OCI-LY7 (cell line): ENCODE results near the gene NFATC2IP. TPM values are rescaled to one million over a fixed set of nuclear protein-coding genes. Genes with fewer than 3 reads are reported as not detected.
A peak's percentile ranks its signal among the peaks of the same experiment; 100 is the strongest.
"Not testable (repeated sequence)": the region's sequence is repeated elsewhere in the genome, so short reads cannot be mapped to it uniquely, and the experiment has no call there.

ENCODE experiments used
- BruUV-seq: library from RNA; stranded (reverse); fragments of 400-500 nt; replicated peaks from 2 replicates; lab custom pipeline; 2021; lab: Mats Ljungman, UMichigan
- CTCF ChIA-PET: fragments of 300-600 bp; sonication (Branson Sonifier 250); formaldehyde crosslinking; loops from one replicate; lab custom pipeline; 2022; ENCODE audit warnings: antibody characterized with exemption; ENCODE audit not compliant: unreplicated experiment; lab: Charles Lee
- POLR2A ChIA-PET: fragments of 300-600 bp; sonication (Branson Sonifier 250); formaldehyde crosslinking; loops from one replicate; lab custom pipeline; 2022; ENCODE audit warnings: antibody characterized with exemption; lab: Charles Lee
- DNase-seq: peaks from one replicate; pipeline ENCODE4 v3.0.0-alpha.2; 2015; ENCODE audit warnings: low spot score
- H2AFZ ChIP-seq: fragments of 200-600 bp; sonication (generic), shearing (Covaris generic); 2 replicates; pipeline ENCODE4 v1.6.1; 2014; ENCODE audit warnings: mild to moderate bottlenecking, antibody characterized with exemption, low read length, moderate library complexity
- H3K27ac ChIP-seq: fragments of 200-600 bp; sonication (generic); 2 replicates; pipeline ENCODE4 v1.5.1; 2014; ENCODE audit warnings: mixed run types, low read depth, mild to moderate bottlenecking, moderate library complexity, low read length, inconsistent platforms; ENCODE audit not compliant: poor library complexity, severe bottlenecking
- H3K36me3 ChIP-seq: fragments of 200-600 bp; sonication (generic); 2 replicates; pipeline ENCODE4 v1.6.1; 2014; ENCODE audit warnings: mild to moderate bottlenecking, antibody characterized with exemption, low read length, moderate library complexity, mixed read lengths; ENCODE audit not compliant: insufficient read depth
- H3K4me1 ChIP-seq: fragments of 200-600 bp; sonication (generic); 2 replicates; pipeline ENCODE4 v1.5.1; 2014; ENCODE audit warnings: mild to moderate bottlenecking, low read length; ENCODE audit not compliant: insufficient read depth, poor library complexity, severe bottlenecking
- H3K4me2 ChIP-seq: fragments of 200-600 bp; sonication (generic); 2 replicates; pipeline ENCODE4 v1.6.1; 2014; ENCODE audit warnings: mild to moderate bottlenecking, low read length
- H3K4me3 ChIP-seq: fragments of 200-600 bp; sonication (generic); 2 replicates; pipeline ENCODE4 v1.5.1; 2014; ENCODE audit warnings: mild to moderate bottlenecking, low read depth, low read length; ENCODE audit not compliant: poor library complexity, severe bottlenecking
- H3K79me2 ChIP-seq: fragments of 200-600 bp; sonication (generic); 2 replicates; pipeline ENCODE4 v1.6.1; 2016; ENCODE audit warnings: low read depth, mild to moderate bottlenecking, low read length, moderate library complexity, mixed read lengths; ENCODE audit not compliant: insufficient read depth
- H3K9me2 ChIP-seq: fragments of 200-600 bp; sonication (generic); 2 replicates; pipeline ENCODE4 v1.6.1; 2016; ENCODE audit warnings: mild to moderate bottlenecking, low read length, mixed read lengths; ENCODE audit not compliant: insufficient read depth
- H3K9me3 ChIP-seq: fragments of 200-600 bp; sonication (generic); 2 replicates; pipeline ENCODE4 v1.6.1; 2014; ENCODE audit warnings: mild to moderate bottlenecking, mixed run types, low read length, mixed read lengths
- H4K20me1 ChIP-seq: fragments of 200-600 bp; sonication (generic); 2 replicates; pipeline ENCODE4 v1.6.1; 2014; ENCODE audit warnings: mild to moderate bottlenecking, antibody characterized with exemption, low read length, moderate library complexity, mixed read lengths; ENCODE audit not compliant: insufficient read depth
- CTCF ChIP-seq: fragments of 200-600 bp; sonication (generic); conservative IDR thresholded peaks from 2 replicates; pipeline ENCODE4 v1.5.1; 2014; ENCODE audit warnings: mild to moderate bottlenecking, antibody characterized with exemption, low read length, moderate library complexity, mixed read lengths
- EZH2phosphoT487 ChIP-seq: fragments of 200-600 bp; sonication (generic); IDR thresholded peaks from 2 replicates; pipeline ENCODE4 v1.6.1; 2018; ENCODE audit warnings: low read depth, borderline replicate concordance, mild to moderate bottlenecking, mixed run types, antibody characterized with exemption, low read length, moderate library complexity, mixed read lengths
- intact Hi-C: fragments of 100-400 bp; cut with micrococcal nuclease; formaldehyde crosslinking; loops from one replicate; pipeline ENCODE4 v1.10.0; 2022; ENCODE audit not compliant: unreplicated experiment
- total RNA-seq, 2 experiments: library from RNA; depleted of rRNA in 1 of 2; stranded (reverse); fragments of >200 nt in 1 of 2; shearing (Covaris generic) in 1 of 2; gene quantifications; 2 replicates each; pipeline ENCODE4 v1.2.3, GENCODE V29; 2014 to 2022

The NFATC2IP gene
- total RNA-seq, 2 experiments from 2014 or later, result 73.0 to 114 TPM

DNA sequence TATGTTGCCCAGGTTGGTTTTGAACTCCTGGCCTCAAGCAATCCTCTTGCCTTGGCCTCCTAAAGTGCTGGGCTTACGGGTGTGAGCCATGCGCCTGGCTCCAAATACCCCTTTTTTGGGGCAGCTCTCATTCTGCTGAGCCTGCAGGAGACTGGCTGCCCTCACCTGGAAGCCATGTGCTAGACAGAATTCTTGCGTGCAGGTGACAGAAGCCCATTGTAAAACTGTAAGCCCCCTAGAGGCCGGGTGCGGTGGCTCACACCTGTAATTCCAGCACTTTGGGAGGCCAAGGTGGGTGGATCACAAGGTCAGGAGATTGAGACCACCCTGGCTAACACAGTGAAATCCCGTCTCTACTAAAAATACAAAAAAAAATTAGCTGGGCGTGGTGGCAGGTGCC, 29.6 kb downstream of the NFATC2IP start:
- POLR2A ChIA-PET, result interaction anchor here (0.6 to 0.7 kb wide), 2 partner anchors 9 to 33 kb away, joined by 3 read pairs; no protein-coding TSS in a partner anchor
- peaks cover 31% of the 10 kb centered on the region for H3K36me3 ChIP-seq

DNA sequence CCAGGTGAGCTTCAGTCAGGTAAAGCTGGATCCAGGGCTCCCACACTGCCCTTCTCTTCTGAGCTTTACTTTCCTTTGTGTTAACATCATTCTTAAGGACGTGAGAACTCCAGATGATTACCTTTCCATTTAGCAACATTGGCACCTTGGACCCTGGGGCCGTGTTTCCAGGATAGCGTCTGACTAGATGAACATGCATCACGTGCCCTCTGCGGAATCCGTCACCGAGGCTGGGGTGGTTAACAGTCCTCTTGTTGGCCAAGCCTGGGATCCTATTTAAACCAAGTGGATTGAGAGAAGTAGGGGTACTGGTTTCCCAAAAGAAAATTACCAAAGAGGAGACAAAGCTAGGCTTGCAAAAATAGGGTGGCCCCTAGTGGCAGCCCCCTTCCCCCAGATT, 30.2 kb downstream of the NFATC2IP start:
- CTCF ChIA-PET, result no interaction called here
- no peak overlapping the region for H3K4me2 ChIP-seq
- intact Hi-C loops, result no loop called here

More for the DNA sequence above, 29.6 kb downstream of the NFATC2IP start:
- H3K9me3 ChIP-seq, H3K27ac ChIP-seq, H3K4me3 ChIP-seq, BruUV-seq, H3K79me2 ChIP-seq, DNase-seq, H2AFZ ChIP-seq, H3K4me2 ChIP-seq, intact Hi-C loops, H4K20me1 ChIP-seq, H3K9me2 ChIP-seq, CTCF ChIA-PET: not testable (repeated sequence)
- H3K4me1 ChIP-seq, result peaks cover 15% of the 10 kb centered on the region
- TF ChIP-seq CTCF, result peak; percentile 32; the same call in 1 of the 2 replicates

More for the DNA sequence above, 30.2 kb downstream of the NFATC2IP start:
- no peak overlapping the region for H2AFZ ChIP-seq
- peaks cover 31% of the 10 kb centered on the region for H3K36me3 ChIP-seq
- H3K4me3 ChIP-seq, result no peak overlapping the region
- no peaks in the 10 kb centered on the region for H3K79me2 ChIP-seq
- DNase-seq, result no peak
- H3K9me3 ChIP-seq, result peaks cover 10% of the 10 kb centered on the region
- POLR2A ChIA-PET, result interaction anchor here (0.5 kb wide), 1 partner anchor 14 kb away, joined by 4 read pairs; no protein-coding TSS in a partner anchor
- H3K27ac ChIP-seq, result no peak overlapping the region
- TF ChIP-seq CTCF (no peak), EZH2phosphoT487 (no peak)
- peaks cover 16% of the 10 kb centered on the region for H3K4me1 ChIP-seq
- no TSS peak for BruUV-seq
- H4K20me1 ChIP-seq, result no peaks in the 10 kb centered on the region
- no peaks in the 10 kb centered on the region for H3K9me2 ChIP-seq
